Measurements from ENCODE around the gene JHY. TPM values are rescaled to one million over a fixed set of nuclear protein-coding genes. Genes with fewer than 3 reads are reported as not detected.
A peak's percentile ranks its signal among the peaks of the same experiment; 100 is the strongest.
"Not testable (repeated sequence)": the region's sequence is repeated elsewhere in the genome, so short reads cannot be mapped to it uniquely, and the experiment has no call there.

Gene JHY
- polyA plus RNA-seq (2014; cell fraction: cytosol; rRNA removed) = not detected in 2 replicates
- not detected in 2 replicates for polyA plus RNA-seq (2014; cell fraction: nucleus; rRNA removed)

DNA sequence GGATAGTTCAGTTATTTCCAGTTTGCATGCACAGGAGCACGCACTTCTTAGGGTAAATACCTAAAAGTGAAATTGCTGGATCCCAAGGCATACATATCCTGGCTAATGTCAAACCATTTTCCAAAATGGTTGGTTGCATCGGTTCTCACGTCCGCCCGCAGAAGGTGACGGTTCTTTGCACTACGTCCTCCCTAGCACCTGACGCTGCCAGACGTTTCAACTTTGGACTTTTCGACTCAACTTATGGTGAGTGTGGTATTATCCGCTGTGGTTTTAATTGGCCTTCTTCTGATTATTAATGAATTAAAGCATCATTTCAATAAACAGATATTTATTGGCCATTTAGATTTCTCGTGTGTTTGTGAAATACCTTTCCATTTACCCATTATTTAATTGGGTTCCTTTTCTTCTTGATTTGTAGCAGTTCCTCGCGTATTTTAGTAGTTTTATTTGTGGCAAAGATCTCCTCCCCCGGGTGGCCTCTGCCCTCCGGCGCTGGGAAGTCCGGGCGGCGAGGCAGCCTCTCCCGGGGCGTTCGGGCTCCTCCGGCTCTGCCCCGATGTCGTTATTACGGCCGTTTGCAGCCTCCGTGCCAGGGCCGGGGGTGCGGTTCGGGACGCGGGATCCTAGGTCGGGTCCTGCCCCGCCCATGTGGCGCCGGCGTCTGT is at the start of gene JHY:
Gene JHY (plus strand): TSS at position 571 of the 668 bp plus-strand sequence. CDS start 3,091 bp downstream, outside the sequence.
- DNase-seq (ENCODE audit: low spot score) = no peak

DNA sequence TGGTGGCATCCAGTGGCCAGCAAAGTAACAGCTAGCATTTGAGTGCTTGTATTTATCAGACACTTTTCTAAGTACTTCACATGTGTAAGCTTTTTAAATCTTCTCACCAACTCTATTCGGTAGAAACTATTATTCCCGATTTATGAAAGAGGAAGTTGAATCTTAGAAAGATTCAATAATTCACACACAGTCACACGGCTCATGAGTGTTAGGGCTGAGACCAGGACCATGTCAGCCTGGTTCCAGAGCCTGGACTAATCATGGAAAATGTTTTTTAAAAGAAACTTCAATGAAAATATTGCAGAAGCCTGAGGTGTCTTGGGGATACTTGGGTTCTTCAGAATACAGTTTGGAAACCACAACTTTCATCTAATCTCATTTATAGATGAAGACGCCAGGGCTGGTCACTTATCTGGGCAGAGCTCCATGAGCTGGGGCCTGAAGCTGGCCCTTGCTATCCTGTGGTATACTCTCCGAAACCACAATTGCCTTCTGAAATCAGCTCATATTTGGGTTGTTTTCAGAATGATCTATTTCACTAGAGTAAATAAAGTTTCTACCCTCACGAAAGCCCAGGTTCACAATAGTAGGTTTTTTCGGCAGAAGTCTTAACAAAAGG is 48.6 kb upstream of the JHY start:
- no peak for DNase-seq (ENCODE audit: low spot score)

DNA sequence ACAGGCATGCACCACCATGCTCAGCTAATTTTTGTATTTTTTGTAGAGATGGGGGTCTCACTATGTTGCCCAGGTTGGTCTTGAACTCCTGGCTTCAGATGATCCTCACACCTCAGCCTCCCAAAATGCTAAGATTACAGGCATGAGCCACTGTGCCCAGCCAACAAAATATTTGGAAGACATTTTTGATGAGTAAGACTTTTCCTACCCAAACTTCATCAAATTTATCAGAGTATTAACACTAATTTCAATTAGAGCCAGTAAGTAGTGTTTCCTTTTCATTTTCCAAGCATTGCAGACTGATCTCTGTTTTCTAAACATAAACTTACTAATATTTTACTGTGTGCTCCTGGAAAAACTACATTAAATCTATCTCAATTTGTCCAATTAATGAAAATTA is 45.6 kb upstream of the JHY start:
- DNase-seq (ENCODE audit: low spot score) = no peak

GRCh38 chr11:122837528-122838346 is 44.8 kb upstream of the JHY start:
- no peak for DNase-seq (ENCODE audit: low spot score)

- DNase-seq (ENCODE audit: low spot score) = no peak
These were observed 39.0 kb upstream of the JHY start for GRCh38 chr11:122843281-122844141.

- DNase-seq (ENCODE audit: low spot score) = no peak
These were observed 35.1 kb upstream of the JHY start for GRCh38 chr11:122847466-122847865.

- no peak for DNase-seq (ENCODE audit: low spot score)
These were observed 34.4 kb upstream of the JHY start for GRCh38 chr11:122848186-122848585.

- no peak for DNase-seq (ENCODE audit: low spot score)
These were observed 32.4 kb upstream of the JHY start for GRCh38 chr11:122850076-122850631.

GRCh38 chr11:122851366-122851966 is 31.1 kb upstream of the JHY start:
- no peak for DNase-seq (ENCODE audit: low spot score)

- no peak for DNase-seq (ENCODE audit: low spot score)
These were observed 30.3 kb upstream of the JHY start for GRCh38 chr11:122852074-122852795.

DNA sequence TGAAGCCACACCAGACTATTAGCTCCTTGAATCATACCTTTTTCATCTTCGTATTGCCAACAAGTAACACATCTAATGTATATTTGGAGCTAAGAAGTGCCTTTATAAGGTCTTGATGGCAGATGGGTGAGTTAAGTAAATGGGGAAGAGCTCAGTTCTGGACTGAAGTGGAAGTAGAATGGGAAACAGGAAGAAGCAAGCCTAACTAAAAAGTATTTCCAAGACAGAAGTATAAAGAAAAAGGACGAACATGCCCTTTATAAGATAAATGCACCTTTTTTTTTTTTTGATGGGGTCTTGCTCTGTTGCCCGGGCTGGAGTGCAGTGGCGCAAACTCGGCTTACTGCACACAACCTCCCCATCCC is 29.8 kb upstream of the JHY start:
- no peak for DNase-seq (ENCODE audit: low spot score)

GRCh38 chr11:122853261-122853660 is 29.3 kb upstream of the JHY start:
- DNase-seq (ENCODE audit: low spot score) = no peak

DNA sequence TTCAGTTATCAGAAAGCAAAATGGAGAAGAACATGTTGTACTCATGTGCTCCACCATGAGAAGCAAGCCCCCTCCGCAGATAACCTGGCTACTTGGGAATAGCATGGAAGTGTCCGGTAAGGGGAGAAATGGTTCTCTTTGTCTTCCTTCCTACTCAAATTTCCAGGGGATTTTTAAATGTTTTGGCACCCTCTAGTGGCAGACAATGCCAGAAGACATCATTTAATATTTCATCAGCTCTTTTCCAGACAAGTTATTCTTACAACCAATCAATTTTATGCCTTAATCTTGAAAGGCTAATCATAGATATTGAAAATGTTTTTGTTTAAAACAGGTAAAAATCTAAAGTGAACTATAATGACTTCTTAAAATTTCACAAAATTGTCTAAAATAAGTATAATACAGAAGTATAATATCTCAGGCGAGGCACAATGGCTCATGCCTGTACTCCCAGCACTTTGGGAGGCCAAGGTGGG is 28.6 kb upstream of the JHY start:
- peak; percentile 61 for DNase-seq (ENCODE audit: low spot score)

DNA sequence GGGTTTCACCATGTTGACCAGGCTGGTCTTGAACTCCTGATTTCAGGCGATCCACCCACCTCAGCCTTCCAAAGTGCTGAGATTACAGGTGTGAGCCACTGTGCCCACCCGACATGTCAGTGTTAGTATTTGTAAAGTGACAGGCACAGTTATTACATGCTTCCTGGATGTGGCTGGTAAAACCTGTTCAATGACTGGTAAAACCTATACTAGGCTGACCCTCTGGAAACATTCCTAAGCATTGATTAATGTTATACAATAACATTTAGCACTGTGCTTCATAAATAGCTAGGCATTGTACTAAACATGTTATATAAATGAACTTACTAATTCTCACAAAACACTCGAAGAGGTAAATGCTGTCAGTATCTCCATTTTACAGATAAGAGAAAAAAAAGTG is 20.9 kb upstream of the JHY start:
- no peak for DNase-seq (ENCODE audit: low spot score)

- no peak for DNase-seq (ENCODE audit: low spot score)
These were observed 20.5 kb upstream of the JHY start for GRCh38 chr11:122862091-122862490.

GRCh38 chr11:122863154-122863553 is 19.4 kb upstream of the JHY start:
- not testable (repeated sequence) for DNase-seq (ENCODE audit: low spot score)

GRCh38 chr11:122863704-122864326 is 18.7 kb upstream of the JHY start:
- peak; percentile 5 for DNase-seq (ENCODE audit: low spot score)

- DNase-seq (ENCODE audit: low spot score) = no peak
These were observed 18.0 kb upstream of the JHY start for GRCh38 chr11:122864386-122865115.

GRCh38 chr11:122869622-122870021 is 12.9 kb upstream of the JHY start:
- no peak for DNase-seq (ENCODE audit: low spot score)

All from SK-N-DZ (cell line).